OCI-LY7 (cell line): Measurements from ENCODE around the gene CHMP4B. TPM values are rescaled to one million over a fixed set of nuclear protein-coding genes. Genes with fewer than 3 reads are reported as not detected.

Experiments used
- BruUV-seq: library from RNA; stranded (reverse); fragments of 400-500 nt; replicated peaks from 2 replicates; lab custom pipeline; 2021; lab: Mats Ljungman, UMichigan
- CTCF ChIA-PET: fragments of 300-600 bp; sonication (Branson Sonifier 250); formaldehyde crosslinking; loops from one replicate; lab custom pipeline; 2022; ENCODE audit warnings: antibody characterized with exemption; ENCODE audit not compliant: unreplicated experiment; lab: Charles Lee
- POLR2A ChIA-PET: fragments of 300-600 bp; sonication (Branson Sonifier 250); formaldehyde crosslinking; loops from one replicate; lab custom pipeline; 2022; ENCODE audit warnings: antibody characterized with exemption; lab: Charles Lee
- DNase-seq: peaks from one replicate; pipeline ENCODE4 v3.0.0-alpha.2; 2015; ENCODE audit warnings: low spot score
- H2AFZ ChIP-seq: fragments of 200-600 bp; sonication (generic), shearing (Covaris generic); 2 replicates; pipeline ENCODE4 v1.6.1; 2014; ENCODE audit warnings: mild to moderate bottlenecking, antibody characterized with exemption, low read length, moderate library complexity
- H3K27ac ChIP-seq: fragments of 200-600 bp; sonication (generic); 2 replicates; pipeline ENCODE4 v1.5.1; 2014; ENCODE audit warnings: mixed run types, low read depth, mild to moderate bottlenecking, moderate library complexity, low read length, inconsistent platforms; ENCODE audit not compliant: poor library complexity, severe bottlenecking
- H3K36me3 ChIP-seq: fragments of 200-600 bp; sonication (generic); 2 replicates; pipeline ENCODE4 v1.6.1; 2014; ENCODE audit warnings: mild to moderate bottlenecking, antibody characterized with exemption, low read length, moderate library complexity, mixed read lengths; ENCODE audit not compliant: insufficient read depth
- H3K4me1 ChIP-seq: fragments of 200-600 bp; sonication (generic); 2 replicates; pipeline ENCODE4 v1.5.1; 2014; ENCODE audit warnings: mild to moderate bottlenecking, low read length; ENCODE audit not compliant: insufficient read depth, poor library complexity, severe bottlenecking
- H3K4me2 ChIP-seq: fragments of 200-600 bp; sonication (generic); 2 replicates; pipeline ENCODE4 v1.6.1; 2014; ENCODE audit warnings: mild to moderate bottlenecking, low read length
- H3K4me3 ChIP-seq: fragments of 200-600 bp; sonication (generic); 2 replicates; pipeline ENCODE4 v1.5.1; 2014; ENCODE audit warnings: mild to moderate bottlenecking, low read depth, low read length; ENCODE audit not compliant: poor library complexity, severe bottlenecking
- H3K79me2 ChIP-seq: fragments of 200-600 bp; sonication (generic); 2 replicates; pipeline ENCODE4 v1.6.1; 2016; ENCODE audit warnings: low read depth, mild to moderate bottlenecking, low read length, moderate library complexity, mixed read lengths; ENCODE audit not compliant: insufficient read depth
- H3K9me2 ChIP-seq: fragments of 200-600 bp; sonication (generic); 2 replicates; pipeline ENCODE4 v1.6.1; 2016; ENCODE audit warnings: mild to moderate bottlenecking, low read length, mixed read lengths; ENCODE audit not compliant: insufficient read depth
- H3K9me3 ChIP-seq: fragments of 200-600 bp; sonication (generic); 2 replicates; pipeline ENCODE4 v1.6.1; 2014; ENCODE audit warnings: mild to moderate bottlenecking, mixed run types, low read length, mixed read lengths
- H4K20me1 ChIP-seq: fragments of 200-600 bp; sonication (generic); 2 replicates; pipeline ENCODE4 v1.6.1; 2014; ENCODE audit warnings: mild to moderate bottlenecking, antibody characterized with exemption, low read length, moderate library complexity, mixed read lengths; ENCODE audit not compliant: insufficient read depth
- CTCF ChIP-seq: fragments of 200-600 bp; sonication (generic); conservative IDR thresholded peaks from 2 replicates; pipeline ENCODE4 v1.5.1; 2014; ENCODE audit warnings: mild to moderate bottlenecking, antibody characterized with exemption, low read length, moderate library complexity, mixed read lengths
- EZH2phosphoT487 ChIP-seq: fragments of 200-600 bp; sonication (generic); IDR thresholded peaks from 2 replicates; pipeline ENCODE4 v1.6.1; 2018; ENCODE audit warnings: low read depth, borderline replicate concordance, mild to moderate bottlenecking, mixed run types, antibody characterized with exemption, low read length, moderate library complexity, mixed read lengths
- intact Hi-C: fragments of 100-400 bp; cut with micrococcal nuclease; formaldehyde crosslinking; loops from one replicate; pipeline ENCODE4 v1.10.0; 2022; ENCODE audit not compliant: unreplicated experiment
- total RNA-seq, 2 experiments: library from RNA; depleted of rRNA in 1 of 2; stranded (reverse); fragments of >200 nt in 1 of 2; shearing (Covaris generic) in 1 of 2; gene quantifications; 2 replicates each; pipeline ENCODE4 v1.2.3, GENCODE V29; 2014 to 2022

CHMP4B gene
- total RNA-seq, 2 experiments from 2014 or later = 32.4 to 84.2 TPM

- no peaks in the 10 kb centered on the region for H3K9me3 ChIP-seq
- H3K79me2 ChIP-seq = no peaks in the 10 kb centered on the region
- intact Hi-C loops = no loop called here
- TF ChIP-seq EZH2phosphoT487 (no peak), CTCF (no peak)
- ChIA-PET POLR2A (interaction anchor here (0.8 kb wide), 1 partner anchor 13 kb away, joined by 5 read pairs; no protein-coding TSS in a partner anchor), CTCF (no interaction called here)
- no TSS peak for BruUV-seq
- 0 out of 2 replicates have a peak overlapping the region, but pooled peaks have one; percentile 32 for H2AFZ ChIP-seq
- no peaks in the 10 kb centered on the region for H4K20me1 ChIP-seq
- H3K27ac ChIP-seq = no peak overlapping the region
- H3K36me3 ChIP-seq = no peaks in the 10 kb centered on the region
- no peak overlapping the region for H3K4me2 ChIP-seq
- DNase-seq = no peak
- H3K4me3 ChIP-seq = no peak overlapping the region
- no peaks in the 10 kb centered on the region for H3K9me2 ChIP-seq
- H3K4me1 ChIP-seq = peaks cover 49% of the 10 kb centered on the region
Observed at GRCh38 chr20:33899106-33899505, 88.0 kb downstream of the CHMP4B start.

GRCh38 chr20:33900521-33901131, 89.5 kb downstream of the CHMP4B start:
- Histone ChIP-seq H4K20me1 (no peaks in the 10 kb centered on the region), H3K36me3 (no peaks in the 10 kb centered on the region), H3K27ac (no peak overlapping the region), H3K4me1 (peaks cover 39% of the 10 kb centered on the region), H3K9me2 (no peaks in the 10 kb centered on the region), H3K4me3 (no peak overlapping the region), H3K9me3 (no peaks in the 10 kb centered on the region), H3K4me2 (peak overlapping the region; percentile 2; the same call in 1 of the 2 replicates), H3K79me2 (no peaks in the 10 kb centered on the region), H2AFZ (peak overlapping the region; percentile 57)
- DNase-seq = no peak
- intact Hi-C loops = no loop called here
- ChIA-PET POLR2A (interaction anchor here (0.7 to 1.7 kb wide), 2 partner anchors 12 to 14 kb away, joined by 4 to 5 read pairs; no protein-coding TSS in a partner anchor), CTCF (no interaction called here)
- TF ChIP-seq CTCF (no peak), EZH2phosphoT487 (no peak)
- BruUV-seq = no TSS peak

- no peaks in the 10 kb centered on the region for H3K9me3 ChIP-seq
- no peak overlapping the region for H3K4me3 ChIP-seq
- intact Hi-C loops = no loop called here
- no peaks in the 10 kb centered on the region for H3K9me2 ChIP-seq
- H3K36me3 ChIP-seq = no peaks in the 10 kb centered on the region
- DNase-seq = no peak
- peaks cover 37% of the 10 kb centered on the region for H3K4me1 ChIP-seq
- no TSS peak for BruUV-seq
- H2AFZ ChIP-seq = peak overlapping the region; percentile 57
- peak overlapping the region; percentile 2; the same call in 1 of the 2 replicates for H3K4me2 ChIP-seq
- H3K27ac ChIP-seq = no peak overlapping the region
- H3K79me2 ChIP-seq = no peaks in the 10 kb centered on the region
- TF ChIP-seq EZH2phosphoT487 (no peak), CTCF (no peak)
- no peaks in the 10 kb centered on the region for H4K20me1 ChIP-seq
- CTCF ChIA-PET = no interaction called here
- POLR2A ChIA-PET = interaction anchor here (0.7 to 1.7 kb wide), 2 partner anchors 12 to 14 kb away, joined by 4 to 5 read pairs; no protein-coding TSS in a partner anchor
Observed at GRCh38 chr20:33901132-33901523, 90.0 kb downstream of the CHMP4B start.
